Smooth muscle cell of the coronary artery (primary cell): ENCODE results near the gene OR51D1. TPM values are rescaled to one million over a fixed set of nuclear protein-coding genes. Genes with fewer than 3 reads are reported as not detected.

Source experiments
- total RNA-seq: library from RNA; depleted of rRNA; stranded (reverse); fragments of >200 nt; gene quantifications from 2 replicates; pipeline ENCODE4 v1.2.3, GENCODE V29; 2014; ENCODE audit warnings: low replicate concordance

The OR51D1 gene, protein sequence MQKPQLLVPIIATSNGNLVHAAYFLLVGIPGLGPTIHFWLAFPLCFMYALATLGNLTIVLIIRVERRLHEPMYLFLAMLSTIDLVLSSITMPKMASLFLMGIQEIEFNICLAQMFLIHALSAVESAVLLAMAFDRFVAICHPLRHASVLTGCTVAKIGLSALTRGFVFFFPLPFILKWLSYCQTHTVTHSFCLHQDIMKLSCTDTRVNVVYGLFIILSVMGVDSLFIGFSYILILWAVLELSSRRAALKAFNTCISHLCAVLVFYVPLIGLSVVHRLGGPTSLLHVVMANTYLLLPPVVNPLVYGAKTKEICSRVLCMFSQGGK
- total RNA-seq: not detected in 2 replicates

DNA sequence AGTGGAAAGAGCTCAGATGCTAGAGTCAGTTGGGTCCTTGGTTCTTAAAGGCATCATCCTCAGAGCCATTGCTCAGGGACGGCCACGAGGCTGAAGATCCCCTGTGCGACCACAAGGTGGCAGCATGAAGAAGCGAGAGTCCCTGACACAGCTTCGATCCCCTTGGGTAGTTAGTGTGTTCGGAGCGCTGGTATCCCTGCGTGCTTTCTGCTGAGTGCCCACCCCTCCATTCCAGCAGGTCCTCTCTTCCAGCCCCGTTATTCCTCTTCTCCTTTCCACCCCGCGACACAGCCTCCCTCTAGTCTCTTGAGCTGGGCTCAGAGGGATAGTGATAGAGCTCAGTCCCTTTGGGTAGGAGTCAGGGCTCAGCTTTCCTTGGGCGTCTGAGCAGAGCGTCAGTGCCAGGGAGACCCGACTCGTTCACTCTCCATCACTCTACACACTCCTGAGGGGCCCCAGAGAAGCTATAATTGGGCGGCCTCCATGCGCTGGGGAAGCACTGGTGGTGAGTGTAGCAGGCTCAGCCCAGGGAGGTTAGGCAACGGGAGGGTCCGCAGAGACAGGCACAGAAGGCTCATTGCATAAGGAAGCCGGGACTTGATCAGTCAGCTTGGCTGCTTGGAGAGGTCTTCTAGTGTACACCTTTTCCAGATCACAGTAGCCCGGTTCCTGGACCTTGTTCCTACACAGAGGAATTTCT is at the start of gene OR51D1:
Gene OR51D1 (plus strand): TSS at position 516 of the 700 bp plus-strand sequence. CDS start 2,314 bp downstream, outside the sequence.

DNA sequence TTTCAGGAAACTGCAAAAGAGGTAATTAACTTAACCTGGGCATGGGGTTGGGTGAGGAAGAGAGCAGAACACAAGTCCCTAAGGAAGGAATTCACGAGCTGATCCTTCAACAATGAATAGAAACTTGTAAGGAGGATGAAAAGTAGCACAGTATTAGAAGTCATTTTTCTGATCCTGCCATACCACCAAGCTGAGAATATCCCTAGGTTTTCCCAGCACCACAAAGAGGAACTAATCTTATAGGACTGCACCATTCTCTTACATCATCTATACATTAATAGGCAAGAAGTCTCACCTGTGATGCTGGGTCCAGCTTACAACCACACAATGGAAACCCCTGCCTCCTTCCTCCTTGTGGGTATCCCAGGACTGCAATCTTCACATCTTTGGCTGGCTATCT is 43.5 kb upstream of the OR51D1 start, which contains the start of gene OR52I1:
Gene OR52I1 (plus strand): TSS at position 301 of the 400 bp plus-strand sequence. CDS start 0 bp downstream, at position 301.

DNA sequence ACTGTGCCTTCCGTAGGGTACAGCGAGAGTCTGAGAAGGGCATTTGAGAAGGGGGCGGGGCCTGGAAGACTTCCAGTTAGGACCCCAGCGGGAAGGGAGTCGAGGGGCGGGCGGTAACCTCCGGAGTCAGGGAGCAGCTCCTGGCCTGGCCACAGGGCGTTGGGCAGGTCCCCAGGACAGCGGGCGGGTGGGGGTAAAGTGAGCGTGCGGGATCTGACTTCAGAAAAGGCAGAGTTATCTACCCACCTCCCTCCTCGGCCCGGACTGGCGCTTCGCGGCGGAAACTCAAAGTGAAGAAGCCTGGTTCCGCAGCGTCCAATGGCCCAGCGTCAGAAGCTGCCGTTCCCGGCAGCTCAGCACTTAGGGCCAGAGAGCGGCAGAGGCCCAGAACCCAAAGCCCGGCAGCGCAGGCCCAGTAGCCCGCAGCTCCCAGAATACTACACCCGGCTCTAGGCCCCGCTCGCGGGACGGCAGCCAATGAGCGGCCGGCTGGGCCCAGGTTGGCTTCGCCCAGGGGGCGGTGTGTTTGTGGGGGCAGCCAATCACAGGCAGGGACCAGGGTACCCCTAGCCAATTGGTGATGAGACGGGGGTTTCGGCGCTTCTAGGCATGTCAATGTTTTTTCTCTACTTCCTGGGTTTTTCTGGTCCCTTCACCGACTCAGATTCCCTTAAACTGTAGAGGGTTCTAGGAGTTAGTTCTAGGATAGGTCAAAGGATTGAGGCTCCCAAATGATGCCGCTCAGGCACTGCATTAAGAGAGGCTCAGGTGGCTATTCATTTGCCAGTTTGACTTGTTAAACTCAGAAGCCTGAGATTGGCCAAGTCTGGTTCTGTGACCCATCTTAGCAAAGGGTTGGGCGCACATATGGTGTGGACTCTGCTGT is 29.3 kb upstream of the OR51D1 start, which contains the start of gene TRIM68:
Gene TRIM68 (minus strand): TSS at position 451 of the 886 bp plus-strand sequence. CDS start 2,727 bp downstream, outside the sequence.

DNA sequence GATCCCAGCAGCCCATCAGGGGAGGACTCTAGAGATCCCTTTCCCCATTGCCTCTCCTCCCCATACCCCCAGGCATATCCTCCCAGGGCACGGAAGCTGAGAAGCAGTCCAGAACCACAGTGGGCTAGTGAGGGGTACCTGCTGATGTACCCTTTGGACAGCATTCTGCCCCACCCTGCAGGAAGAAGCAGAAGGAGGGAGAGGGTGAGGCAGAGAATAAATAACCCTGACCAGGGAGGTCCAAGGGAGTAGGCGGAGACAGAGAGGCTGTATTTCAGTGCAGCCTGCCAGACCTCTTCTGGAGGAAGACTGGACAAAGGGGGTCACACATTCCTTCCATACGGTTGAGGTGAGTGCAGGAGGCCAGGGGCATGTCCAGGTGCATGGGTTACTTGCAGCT is 6.4 kb downstream of the OR51D1 start, which contains the start of gene OR51E1:
Gene OR51E1 (plus strand): TSS at position 301 of the 400 bp plus-strand sequence. CDS start 8,545 bp downstream, outside the sequence.

Other genes with a start within 250 kb of the OR51D1 start
- gene TRIM21, start 243.8 kb upstream of the OR51D1 start, total RNA-seq: 17.7 and 21.8 TPM in 2 replicates
- gene OR52K2, start 188.2 kb upstream of the OR51D1 start, total RNA-seq: not detected in 2 replicates
- not detected in 2 replicates for gene OR52K1, start 154.8 kb upstream of the OR51D1 start, total RNA-seq
- gene OR52M1, start 92.3 kb upstream of the OR51D1 start, total RNA-seq: not detected in 2 replicates
- not detected in 2 replicates for gene OR52I2, start 55.7 kb upstream of the OR51D1 start, total RNA-seq
- gene OR52I1, start 43.4 kb upstream of the OR51D1 start, total RNA-seq: not detected in 2 replicates
- gene TRIM68, start 29.2 kb upstream of the OR51D1 start, total RNA-seq: 6.2 and 9.5 TPM in 2 replicates
- not detected in 2 replicates for gene OR51E1, start 6.5 kb downstream of the OR51D1 start, total RNA-seq
- gene OR51E2, start 60.4 kb downstream of the OR51D1 start, total RNA-seq: under 0.01 TPM in 1 of 2 replicates, not detected in the other
- not detected in 2 replicates for gene MMP26, start 67.3 kb downstream of the OR51D1 start, total RNA-seq
- not detected in 2 replicates for gene OR51F1, start 132.5 kb downstream of the OR51D1 start, total RNA-seq
- gene OR52R1, start 166.9 kb downstream of the OR51D1 start, total RNA-seq: not detected in 2 replicates
- gene OR51F2, start 183.8 kb downstream of the OR51D1 start, total RNA-seq: not detected in 2 replicates
- not detected in 2 replicates for gene OR51S1, start 211.7 kb downstream of the OR51D1 start, total RNA-seq
- gene OR51T1, start 244.4 kb downstream of the OR51D1 start, total RNA-seq: not detected in 2 replicates